Measurements from ENCODE around the gene EHMT2. TPM values are rescaled to one million over a fixed set of nuclear protein-coding genes. Genes with fewer than 3 reads are reported as not detected.
"Not testable (repeated sequence)": the region's sequence is repeated elsewhere in the genome, so short reads cannot be mapped to it uniquely, and the experiment has no call there.

EHMT2 gene
- total RNA-seq, 1 donor from 2014 or later, result 35.8 TPM

DNA sequence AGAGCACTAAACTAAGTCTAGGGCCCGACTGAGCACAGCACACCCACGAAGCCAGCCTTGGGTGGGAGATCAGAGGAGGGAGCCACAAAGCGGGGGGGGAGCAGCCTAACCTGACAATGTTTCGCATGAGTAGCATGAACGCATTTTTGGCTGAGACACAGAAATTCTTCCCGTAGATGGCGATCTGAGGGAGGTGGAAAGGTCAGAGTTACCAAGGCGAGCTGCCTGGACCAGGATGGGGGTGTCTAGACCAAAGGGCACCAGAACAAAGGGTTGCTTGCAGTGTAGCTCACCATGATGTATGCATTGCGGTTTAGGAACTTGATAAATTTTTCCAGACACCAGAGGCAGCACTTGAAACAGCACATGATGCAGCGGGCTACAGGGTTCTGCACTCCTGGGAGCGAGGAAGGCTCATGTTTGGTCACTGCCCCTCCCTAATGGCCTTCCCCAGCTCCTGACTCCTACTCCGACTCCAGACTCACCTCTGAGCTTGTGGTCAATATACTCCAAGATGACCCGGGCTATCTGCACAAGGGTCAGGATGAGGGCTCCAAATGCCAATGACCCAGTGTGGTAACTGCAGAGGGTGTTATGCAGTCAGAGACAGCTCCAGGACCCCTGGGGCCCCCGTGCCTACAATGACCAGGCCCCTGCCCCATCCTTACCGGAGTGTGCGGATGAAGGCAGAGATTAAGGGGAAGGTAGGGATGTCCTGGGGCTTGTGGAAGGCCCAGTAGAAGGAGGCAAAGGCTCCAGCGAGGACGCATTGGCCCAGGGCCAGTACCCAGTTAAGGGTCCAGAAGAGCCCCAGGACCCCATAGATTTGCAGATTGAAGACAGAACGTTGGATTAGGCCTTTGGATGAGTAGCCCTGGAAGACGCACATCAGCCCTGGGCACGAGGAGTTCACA lies 32.0 kb downstream of the EHMT2 start:
- H3K9ac ChIP-seq (ENCODE audit: low read length), result no peak overlapping the region
- H3K27ac ChIP-seq (ENCODE audit: low read depth, low read length), result no peak overlapping the region
- H3K4me2 ChIP-seq (ENCODE audit: low read length), result no peak overlapping the region

DNA sequence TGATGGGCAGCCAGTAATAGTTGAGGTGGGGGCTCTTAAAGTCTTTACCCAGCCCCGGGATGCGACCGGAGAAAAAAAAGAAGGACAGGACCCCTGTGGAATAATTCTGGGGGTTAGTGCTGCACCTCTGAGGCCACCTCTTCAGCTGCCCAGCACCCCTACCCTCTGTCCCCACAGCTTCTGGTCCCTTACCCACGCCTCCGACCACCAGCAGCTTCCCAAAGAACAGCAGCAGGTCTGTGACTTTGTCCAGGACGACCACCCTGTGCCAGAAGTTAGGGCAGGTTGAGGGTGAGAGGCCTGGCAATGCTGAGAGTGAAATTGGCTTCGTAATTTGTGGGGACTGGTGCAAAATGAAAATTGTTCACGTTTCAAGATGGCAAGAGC lies 32.7 kb downstream of the EHMT2 start:
- H3K9me3 Mint-ChIP-seq (ENCODE audit: unreplicated experiment), result no peaks in the 10 kb centered on the region
- Histone ChIP-seq H3K79me2 (ENCODE audit: insufficient read depth, low read length) (peaks cover 13% of the 10 kb centered on the region), H3K9ac (ENCODE audit: low read length) (no peak overlapping the region), H3K27ac (ENCODE audit: low read depth, low read length) (no peak overlapping the region), H3K36me3 (ENCODE audit: insufficient read depth, low read length) (no peaks in the 10 kb centered on the region), H3K4me2 (ENCODE audit: low read length) (no peak overlapping the region), H3K27me3 (ENCODE audit: insufficient read depth, low read length) (no peaks in the 10 kb centered on the region), H3K4me3 (ENCODE audit: insufficient read depth, low read depth, low read length) (no peak overlapping the region), H3K9me3 (ENCODE audit: insufficient read depth, low read depth, low read length) (no peaks in the 10 kb centered on the region), H2AFZ (ENCODE audit: low read depth, low read length) (no peak overlapping the region), H3K4me1 (ENCODE audit: insufficient read depth, low read length) (peaks cover 7% of the 10 kb centered on the region), H4K20me1 (ENCODE audit: insufficient read depth, low read length) (peaks cover 10% of the 10 kb centered on the region)
- H3K4me3 Mint-ChIP-seq (ENCODE audit: unreplicated experiment), result no peak overlapping the region
- peaks cover 7% of the 10 kb centered on the region for H3K4me1 Mint-ChIP-seq (ENCODE audit: low read depth, unreplicated experiment)
- H3K27ac Mint-ChIP-seq (ENCODE audit: unreplicated experiment), result no peak overlapping the region
- peaks cover 5% of the 10 kb centered on the region for H3K36me3 Mint-ChIP-seq (ENCODE audit: low read depth, unreplicated experiment)
- DNase-seq (ENCODE audit: low read depth) (no peak), FAIRE-seq (no peak)
- TF ChIP-seq, protein P1, sequence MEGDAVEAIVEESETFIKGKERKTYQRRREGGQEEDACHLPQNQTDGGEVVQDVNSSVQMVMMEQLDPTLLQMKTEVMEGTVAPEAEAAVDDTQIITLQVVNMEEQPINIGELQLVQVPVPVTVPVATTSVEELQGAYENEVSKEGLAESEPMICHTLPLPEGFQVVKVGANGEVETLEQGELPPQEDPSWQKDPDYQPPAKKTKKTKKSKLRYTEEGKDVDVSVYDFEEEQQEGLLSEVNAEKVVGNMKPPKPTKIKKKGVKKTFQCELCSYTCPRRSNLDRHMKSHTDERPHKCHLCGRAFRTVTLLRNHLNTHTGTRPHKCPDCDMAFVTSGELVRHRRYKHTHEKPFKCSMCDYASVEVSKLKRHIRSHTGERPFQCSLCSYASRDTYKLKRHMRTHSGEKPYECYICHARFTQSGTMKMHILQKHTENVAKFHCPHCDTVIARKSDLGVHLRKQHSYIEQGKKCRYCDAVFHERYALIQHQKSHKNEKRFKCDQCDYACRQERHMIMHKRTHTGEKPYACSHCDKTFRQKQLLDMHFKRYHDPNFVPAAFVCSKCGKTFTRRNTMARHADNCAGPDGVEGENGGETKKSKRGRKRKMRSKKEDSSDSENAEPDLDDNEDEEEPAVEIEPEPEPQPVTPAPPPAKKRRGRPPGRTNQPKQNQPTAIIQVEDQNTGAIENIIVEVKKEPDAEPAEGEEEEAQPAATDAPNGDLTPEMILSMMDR (IDR thresholded peaks at IDR 0.05; ENCODE audit: insufficient read depth, low read depth, low read length), result no peak
- no peak for TF ChIP-seq EZH2 (IDR thresholded peaks at IDR 0.05; ENCODE audit: insufficient read depth, low read length)
- H3K27me3 Mint-ChIP-seq (ENCODE audit: low read depth, unreplicated experiment), result no peaks in the 10 kb centered on the region

More for the DNA sequence above, 32.0 kb downstream of the EHMT2 start:
- H3K27me3 Mint-ChIP-seq (ENCODE audit: low read depth, unreplicated experiment), result no peaks in the 10 kb centered on the region
- no peak overlapping the region for H3K4me3 ChIP-seq (ENCODE audit: insufficient read depth, low read depth, low read length)
- peaks cover 7% of the 10 kb centered on the region for H3K4me1 Mint-ChIP-seq (ENCODE audit: low read depth, unreplicated experiment)
- no peaks in the 10 kb centered on the region for H3K9me3 Mint-ChIP-seq (ENCODE audit: unreplicated experiment)
- H3K9me3 ChIP-seq (ENCODE audit: insufficient read depth, low read depth, low read length), result no peaks in the 10 kb centered on the region
- H3K4me3 Mint-ChIP-seq (ENCODE audit: unreplicated experiment), result no peak overlapping the region
- H3K36me3 ChIP-seq (ENCODE audit: insufficient read depth, low read length), result no peaks in the 10 kb centered on the region
- H2AFZ ChIP-seq (ENCODE audit: low read depth, low read length), result no peak overlapping the region
- FAIRE-seq (no peak), DNase-seq (ENCODE audit: low read depth) (peak; percentile 11)
- no peak for TF ChIP-seq EZH2 (IDR thresholded peaks at IDR 0.05; ENCODE audit: insufficient read depth, low read length)
- TF ChIP-seq, protein P1 (IDR thresholded peaks at IDR 0.05; ENCODE audit: insufficient read depth, low read depth, low read length), result no peak
- H3K79me2 ChIP-seq (ENCODE audit: insufficient read depth, low read length), result peaks cover 13% of the 10 kb centered on the region
- H3K27me3 ChIP-seq (ENCODE audit: insufficient read depth, low read length), result no peaks in the 10 kb centered on the region
- peaks cover 5% of the 10 kb centered on the region for H3K36me3 Mint-ChIP-seq (ENCODE audit: low read depth, unreplicated experiment)
- peaks cover 7% of the 10 kb centered on the region for H3K4me1 ChIP-seq (ENCODE audit: insufficient read depth, low read length)
- no peak overlapping the region for H3K27ac Mint-ChIP-seq (ENCODE audit: unreplicated experiment)
- H4K20me1 ChIP-seq (ENCODE audit: insufficient read depth, low read length), result peaks cover 10% of the 10 kb centered on the region

- Mint-ChIP-seq H3K27ac (ENCODE audit: unreplicated experiment) (peak overlapping the region; percentile 95), H3K4me3 (ENCODE audit: unreplicated experiment) (peak overlapping the region; percentile 95)
- not testable (repeated sequence) for H3K27me3 Mint-ChIP-seq (ENCODE audit: low read depth, unreplicated experiment); H3K27me3 ChIP-seq (ENCODE audit: insufficient read depth, low read length); DNase-seq (ENCODE audit: low read depth); FAIRE-seq; H3K4me1 ChIP-seq (ENCODE audit: insufficient read depth, low read length); H3K9me3 Mint-ChIP-seq (ENCODE audit: unreplicated experiment); H3K27ac ChIP-seq (ENCODE audit: low read depth, low read length); H3K36me3 Mint-ChIP-seq (ENCODE audit: low read depth, unreplicated experiment); H3K36me3 ChIP-seq (ENCODE audit: insufficient read depth, low read length); H3K4me1 Mint-ChIP-seq (ENCODE audit: low read depth, unreplicated experiment); H3K9me3 ChIP-seq (ENCODE audit: insufficient read depth, low read depth, low read length)
- Histone ChIP-seq H3K79me2 (ENCODE audit: insufficient read depth, low read length) (peaks cover 13% of the 10 kb centered on the region), H2AFZ (ENCODE audit: low read depth, low read length) (peak overlapping the region; percentile 90), H3K4me2 (ENCODE audit: low read length) (peak overlapping the region; percentile 88), H3K9ac (ENCODE audit: low read length) (peak overlapping the region; percentile 67), H3K4me3 (ENCODE audit: insufficient read depth, low read depth, low read length) (peak overlapping the region; percentile 75), H4K20me1 (ENCODE audit: insufficient read depth, low read length) (peaks cover 10% of the 10 kb centered on the region)
Measured at GRCh38 chr6:31864123-31864562, 33.4 kb downstream of the EHMT2 start.

Data from astrocyte (in vitro differentiated cells and primary cell).